Lung (tissue), 12 donors: ENCODE data around the gene MYD88. TPM values are rescaled to one million over a fixed set of nuclear protein-coding genes. Genes with fewer than 3 reads are reported as not detected.

ENCODE experiments used
- ATAC-seq: fragments of 200-7000 bp; cut with Tn5 transposase; one replicate; pipeline ENCODE4 v1.9.1; 2020; ENCODE audit warnings: moderate number of reproducible peaks; ENCODE audit not compliant: insufficient read depth, low FRiP score
- DNase-seq, 3 donors: peaks; one replicate each; pipeline ENCODE4 v3.0.0-alpha.2; 2013 to 2017
- H3K27ac ChIP-seq, 2 donors: one replicate each; pipeline ENCODE4 v1.5.1; 2013; ENCODE audit warnings: mild to moderate bottlenecking in 2 of 2, moderate library complexity in 2 of 2, control low read depth in 1 of 2, inconsistent platforms in 1 of 2, low read depth in 1 of 2, low read length in 1 of 2
- H3K27me3 ChIP-seq, 3 donors: one replicate each; pipeline ENCODE4 v1.5.1; 2013; ENCODE audit warnings: low read length in 2 of 3; ENCODE audit not compliant: control insufficient read depth in 3 of 3, insufficient read depth in 3 of 3
- H3K36me3 ChIP-seq, 4 donors: one replicate each; pipeline ENCODE4 v1.5.1; 2013; ENCODE audit warnings: low read length in 4 of 4, mild to moderate bottlenecking in 1 of 4, moderate library complexity in 1 of 4; ENCODE audit not compliant: control insufficient read depth in 4 of 4, insufficient read depth in 4 of 4
- H3K4me1 ChIP-seq, 5 donors: one replicate each; pipeline ENCODE4 v1.5.1; 2013; ENCODE audit warnings: low read length in 5 of 5, mild to moderate bottlenecking in 2 of 5, moderate library complexity in 1 of 5; ENCODE audit not compliant: control insufficient read depth in 5 of 5, insufficient read depth in 5 of 5
- H3K4me3 ChIP-seq: one replicate; pipeline ENCODE4 v1.5.1; 2013; ENCODE audit warnings: mild to moderate bottlenecking, control low read depth, moderate library complexity
- H3K9ac ChIP-seq, 2 donors: one replicate each; pipeline ENCODE4 v1.5.1; 2013; ENCODE audit warnings: low read length in 2 of 2, control low read depth in 1 of 2; ENCODE audit not compliant: insufficient read depth in 1 of 2
- H3K9me3 ChIP-seq, 4 donors: one replicate each; pipeline ENCODE4 v1.5.1; 2013; ENCODE audit warnings: low read length in 3 of 4, mild to moderate bottlenecking in 1 of 4, moderate library complexity in 1 of 4; ENCODE audit not compliant: control insufficient read depth in 4 of 4, insufficient read depth in 3 of 4
- WGBS, 2 donors: extraction: QIAGEN DNeasy Blood & Tissue Kit; methylation state at CpG; one replicate each; pipeline ENCODE4 v1.1.7; 2013; 5-methylcytosine and 5-hydroxymethylcytosine counted together
- polyA plus RNA-seq, 2 donors: library from polyadenylated mRNA; stranded (reverse); fragments of 200-250 nt; gene quantifications; one replicate each; pipeline ENCODE4 v1.2.1, GENCODE V29; 2013
- total RNA-seq, 2 donors: library from RNA; depleted of rRNA in 1 of 2; stranded (reverse); fragments of >200 nt in 1 of 2; gene quantifications; one replicate each; pipeline ENCODE4 v1.2.1, GENCODE V29; 2014 to 2021
- TF ChIP-seq, protein P1 (sequence below): IDR thresholded peaks from 2 replicates; pipeline ENCODE4 v1.5.1; 2012; ENCODE audit warnings: mild to moderate bottlenecking; ENCODE audit errors: control extremely low read depth, extremely low read depth
- donor health status: control.
- donor health status: control.
- donor health status: Bipolar disorder and iron deficiency.
- donor health status: healthy.
- donor health status: DM: yes; HTN: yes; CAD: no.

Gene MYD88
- total and polyA plus RNA-seq, 4 donors, result 32.5 to 145 (median 60.3) TPM

DNA sequence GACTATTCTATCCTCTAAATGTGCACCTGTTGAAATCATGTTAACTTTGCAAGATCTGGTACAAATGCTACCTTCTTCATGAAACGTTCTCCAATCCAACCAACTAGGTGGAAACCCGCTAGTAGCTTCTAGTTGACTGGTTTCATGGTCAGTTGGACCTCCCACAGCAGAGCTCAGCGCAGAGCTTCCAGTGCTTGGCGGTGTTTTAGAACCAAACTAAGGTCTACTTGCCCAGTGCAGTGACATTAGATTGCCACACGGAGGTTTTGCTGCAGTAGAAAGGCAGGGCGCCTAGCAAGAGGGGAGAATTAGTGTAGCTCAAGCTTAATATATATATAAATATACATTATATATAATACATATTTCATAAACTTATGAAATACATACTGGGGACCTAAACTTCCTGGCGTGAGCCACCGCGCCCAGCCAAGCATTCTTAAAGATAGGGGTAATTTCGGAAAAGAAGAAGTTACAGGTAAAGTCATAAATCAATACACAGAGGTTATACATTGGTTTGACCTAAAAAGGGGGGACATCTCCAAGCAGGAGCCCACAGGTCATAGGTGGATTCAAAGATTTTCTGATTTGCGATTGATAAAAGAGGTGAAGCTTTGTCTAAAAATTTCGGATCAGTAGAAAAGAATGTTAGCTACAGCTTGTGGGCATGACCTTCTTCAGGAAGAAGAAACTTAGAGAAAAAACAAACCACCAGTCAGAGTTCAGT lies 24.8 kb downstream of the MYD88 start:
- Histone ChIP-seq H3K4me3 (no peak overlapping the region), H3K27me3 (no peaks in the 10 kb centered on the region), H3K36me3 (no peaks in the 10 kb centered on the region), H3K9me3 (no peaks in the 10 kb centered on the region), H3K9ac (no peak overlapping the region), H3K4me1 (peaks cover 0 to 5% (median 3%) of the 10 kb centered on the region in 5 donors), H3K27ac (no peak overlapping the region)
- DNase-seq (no peak), ATAC-seq (no peak)
- WGBS, 2 donors, result 90 to 93% methylated on average over 12 of the region's 12 CpGs
- TF ChIP-seq, protein P1, sequence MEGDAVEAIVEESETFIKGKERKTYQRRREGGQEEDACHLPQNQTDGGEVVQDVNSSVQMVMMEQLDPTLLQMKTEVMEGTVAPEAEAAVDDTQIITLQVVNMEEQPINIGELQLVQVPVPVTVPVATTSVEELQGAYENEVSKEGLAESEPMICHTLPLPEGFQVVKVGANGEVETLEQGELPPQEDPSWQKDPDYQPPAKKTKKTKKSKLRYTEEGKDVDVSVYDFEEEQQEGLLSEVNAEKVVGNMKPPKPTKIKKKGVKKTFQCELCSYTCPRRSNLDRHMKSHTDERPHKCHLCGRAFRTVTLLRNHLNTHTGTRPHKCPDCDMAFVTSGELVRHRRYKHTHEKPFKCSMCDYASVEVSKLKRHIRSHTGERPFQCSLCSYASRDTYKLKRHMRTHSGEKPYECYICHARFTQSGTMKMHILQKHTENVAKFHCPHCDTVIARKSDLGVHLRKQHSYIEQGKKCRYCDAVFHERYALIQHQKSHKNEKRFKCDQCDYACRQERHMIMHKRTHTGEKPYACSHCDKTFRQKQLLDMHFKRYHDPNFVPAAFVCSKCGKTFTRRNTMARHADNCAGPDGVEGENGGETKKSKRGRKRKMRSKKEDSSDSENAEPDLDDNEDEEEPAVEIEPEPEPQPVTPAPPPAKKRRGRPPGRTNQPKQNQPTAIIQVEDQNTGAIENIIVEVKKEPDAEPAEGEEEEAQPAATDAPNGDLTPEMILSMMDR, result no peak

DNA sequence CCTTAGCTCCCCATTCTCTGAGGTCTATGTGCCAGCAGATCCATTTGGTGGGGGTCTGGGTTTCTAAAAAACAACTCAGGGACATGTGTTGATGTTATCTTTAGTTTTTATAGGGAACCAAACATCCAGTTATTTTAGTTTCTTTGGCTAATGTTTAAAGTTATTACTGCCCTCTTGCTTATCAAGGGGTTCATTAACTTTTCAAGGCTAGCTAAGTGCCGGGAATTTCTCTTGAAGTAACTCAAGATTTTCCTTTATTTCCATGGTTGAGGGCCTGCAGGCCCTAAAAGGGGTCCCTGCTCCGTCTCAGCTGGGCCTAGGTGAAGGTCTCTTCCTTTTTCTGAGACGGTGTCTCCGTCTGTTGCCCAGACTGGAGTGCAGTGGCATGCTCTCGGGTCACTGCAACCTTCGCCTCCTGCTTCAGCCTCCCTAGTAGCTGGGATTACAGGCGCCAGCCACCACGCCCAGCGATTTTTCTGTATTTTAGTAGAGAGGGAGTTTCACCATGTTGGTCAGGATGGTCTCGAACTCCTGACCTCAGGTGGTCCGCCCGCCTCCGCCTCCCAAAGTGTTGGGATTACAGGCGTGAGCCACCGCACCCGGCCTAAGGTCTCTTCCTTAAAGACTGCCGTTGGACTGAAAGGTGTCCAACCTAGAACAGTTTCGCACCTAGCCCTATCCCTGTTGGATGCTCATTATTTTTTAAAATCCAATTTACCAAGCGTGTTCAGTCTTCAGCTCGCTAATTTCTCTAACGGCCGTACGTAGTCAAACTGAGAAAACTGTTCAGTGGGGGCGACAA lies 25.6 kb downstream of the MYD88 start:
- Histone ChIP-seq H3K4me3 (peak overlapping the region; percentile 26), H3K36me3 (no peaks in the 10 kb centered on the region), H3K9ac (peak overlapping the region; percentile 87 to 96), H3K27ac (peak overlapping the region; percentile 96), H3K4me1 (peaks cover 0 to 8% (median 3%) of the 10 kb centered on the region in 5 donors), H3K9me3 (no peaks in the 10 kb centered on the region), H3K27me3 (no peaks in the 10 kb centered on the region)
- 66 to 68% methylated on average over 24 of the region's 24 CpGs for WGBS, 2 donors
- DNase-seq (no peak), ATAC-seq (no peak)
- TF ChIP-seq, protein P1, result no peak

DNA sequence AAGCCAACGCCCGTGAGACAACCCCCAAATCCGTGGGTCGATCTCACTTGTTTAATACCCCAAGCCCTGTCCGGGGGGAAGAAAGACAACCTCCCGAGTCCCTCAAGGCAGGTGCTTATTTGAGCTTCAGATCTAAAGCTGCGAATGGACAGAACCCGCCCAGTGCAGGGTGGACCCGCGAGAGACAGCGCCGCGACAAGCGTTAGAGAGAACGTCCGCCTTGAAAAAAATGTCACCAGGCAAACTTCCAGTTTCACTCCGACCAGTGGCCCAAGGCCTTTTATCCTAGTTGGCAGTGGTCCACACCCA lies 26.1 kb downstream of the MYD88 start:
- H3K9me3 ChIP-seq, result no peaks in the 10 kb centered on the region
- H3K9ac ChIP-seq, result peak overlapping the region; percentile 87 to 96
- H3K4me3 ChIP-seq, result peak overlapping the region; percentile 26
- WGBS, 2 donors, result 0 to 1% methylated on average over 17 of the region's 17 CpGs
- H3K36me3 ChIP-seq, result no peaks in the 10 kb centered on the region
- TF ChIP-seq, protein P1, result no peak
- H3K27me3 ChIP-seq, result no peaks in the 10 kb centered on the region
- H3K4me1 ChIP-seq, result peaks cover 0 to 8% (median 5%) of the 10 kb centered on the region in 5 donors
- H3K27ac ChIP-seq, result peak overlapping the region; percentile 96
- no peak for ATAC-seq
- DNase-seq, result no peak
